Measurements from ENCODE around the gene EPDR1.
"Not testable (repeated sequence)": the region's sequence is repeated elsewhere in the genome, so short reads cannot be mapped to it uniquely, and the experiment has no call there.

EPDR1 gene

DNA sequence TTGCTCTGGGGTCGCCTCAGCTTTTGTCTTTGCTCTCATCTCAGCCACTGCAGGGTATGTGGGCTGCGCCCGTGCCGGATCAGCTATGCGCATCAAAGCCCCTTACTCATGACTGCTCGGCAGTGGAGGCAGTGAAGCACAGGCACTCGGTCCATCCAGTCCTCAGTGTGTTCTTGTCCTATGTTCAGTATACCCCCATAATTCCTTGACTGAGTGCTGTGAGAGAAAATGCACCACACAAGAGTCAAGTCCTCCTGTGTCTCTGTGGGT, 27.4 kb downstream of the EPDR1 start:
- no peak overlapping the region for H3K9ac ChIP-seq (ENCODE audit: low read depth in 1 of 2, low read length in 2 of 2)
- peaks cover 10 to 13% of the 10 kb centered on the region in 2 donors for H3K4me1 ChIP-seq (ENCODE audit: control insufficient read depth in 1 of 2, insufficient read depth in 2 of 2, low read length in 2 of 2)
- no peaks in the 10 kb centered on the region for H3K36me3 ChIP-seq (ENCODE audit: control insufficient read depth in 1 of 2, insufficient read depth in 2 of 2, low read length in 2 of 2)
- no peaks in the 10 kb centered on the region for H3K9me3 ChIP-seq (ENCODE audit: control insufficient read depth in 1 of 2, low read length in 2 of 2)
- no peak overlapping the region for H3K4me3 ChIP-seq (ENCODE audit: low read depth in 1 of 2, low read length in 2 of 2)
- H3K27me3 ChIP-seq (ENCODE audit: control insufficient read depth in 1 of 2, insufficient read depth in 2 of 2, low read length in 2 of 2) = no peaks in the 10 kb centered on the region
- H3K27ac ChIP-seq (ENCODE audit: low read depth, low read length) = no peak overlapping the region

- no peaks in the 10 kb centered on the region for H3K27me3 ChIP-seq (ENCODE audit: control insufficient read depth in 1 of 2, insufficient read depth in 2 of 2, low read length in 2 of 2)
- no peaks in the 10 kb centered on the region for H3K9me3 ChIP-seq (ENCODE audit: control insufficient read depth in 1 of 2, low read length in 2 of 2)
- H3K4me1 ChIP-seq (ENCODE audit: control insufficient read depth in 1 of 2, insufficient read depth in 2 of 2, low read length in 2 of 2) = no peaks in the 10 kb centered on the region
- no peak overlapping the region for H3K9ac ChIP-seq (ENCODE audit: low read depth in 1 of 2, low read length in 2 of 2)
- H3K36me3 ChIP-seq (ENCODE audit: control insufficient read depth in 1 of 2, insufficient read depth in 2 of 2, low read length in 2 of 2) = no peaks in the 10 kb centered on the region
- H3K27ac ChIP-seq (ENCODE audit: low read depth, low read length) = no peak overlapping the region
- H3K4me3 ChIP-seq (ENCODE audit: low read depth in 1 of 2, low read length in 2 of 2) = no peak overlapping the region
Measured at GRCh38 chr7:37952240-37952639, 31.8 kb downstream of the EPDR1 start.

DNA sequence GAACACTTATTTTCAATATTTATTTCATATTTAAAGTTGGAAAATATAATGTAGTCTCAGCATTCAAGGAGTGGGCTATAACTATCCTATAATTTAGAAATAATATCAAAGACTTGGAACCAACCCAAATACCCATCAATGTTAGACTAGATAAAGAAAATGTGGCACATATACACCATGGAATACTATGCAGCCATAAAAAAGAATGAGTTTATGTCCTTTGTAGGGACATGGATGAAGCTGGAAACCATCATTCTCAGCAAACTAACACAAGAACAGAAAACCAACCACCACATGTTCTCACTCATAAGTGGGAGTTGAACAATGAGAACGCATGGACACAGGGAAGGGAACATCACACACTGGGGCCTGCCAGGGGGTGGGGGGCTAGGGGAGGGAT, 33.8 kb downstream of the EPDR1 start:
- H3K9me3 ChIP-seq (ENCODE audit: control insufficient read depth in 1 of 2, low read length in 2 of 2); H3K9ac ChIP-seq (ENCODE audit: low read depth in 1 of 2, low read length in 2 of 2); H3K27me3 ChIP-seq (ENCODE audit: control insufficient read depth in 1 of 2, insufficient read depth in 2 of 2, low read length in 2 of 2); H3K4me1 ChIP-seq (ENCODE audit: control insufficient read depth in 1 of 2, insufficient read depth in 2 of 2, low read length in 2 of 2); H3K36me3 ChIP-seq (ENCODE audit: control insufficient read depth in 1 of 2, insufficient read depth in 2 of 2, low read length in 2 of 2); H3K27ac ChIP-seq (ENCODE audit: low read depth, low read length); H3K4me3 ChIP-seq (ENCODE audit: low read depth in 1 of 2, low read length in 2 of 2): not testable (repeated sequence)

DNA sequence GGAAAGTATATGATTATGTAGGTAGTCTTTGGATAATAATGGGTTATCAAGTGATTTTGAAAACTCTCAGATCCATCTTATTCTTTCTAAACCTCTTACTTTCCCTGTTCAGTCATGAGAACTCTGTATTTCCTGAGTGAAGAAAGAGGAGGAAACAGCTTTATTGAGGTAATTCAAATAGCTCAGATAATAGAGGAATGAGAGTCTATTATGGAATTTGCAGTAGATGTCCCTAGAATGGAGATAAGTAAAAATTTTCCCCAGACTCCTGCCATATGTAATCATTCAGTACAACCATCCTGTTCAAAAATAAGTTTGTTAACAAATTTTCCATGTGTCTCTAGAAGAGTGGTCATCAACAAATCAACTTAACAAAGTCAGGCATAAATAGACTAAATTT, 36.4 kb downstream of the EPDR1 start:
- Histone ChIP-seq H3K4me1 (ENCODE audit: control insufficient read depth in 1 of 2, insufficient read depth in 2 of 2, low read length in 2 of 2) (no peaks in the 10 kb centered on the region), H3K9ac (ENCODE audit: low read depth in 1 of 2, low read length in 2 of 2) (no peak overlapping the region), H3K27ac (ENCODE audit: low read depth, low read length) (no peak overlapping the region), H3K4me3 (ENCODE audit: low read depth in 1 of 2, low read length in 2 of 2) (no peak overlapping the region), H3K27me3 (ENCODE audit: control insufficient read depth in 1 of 2, insufficient read depth in 2 of 2, low read length in 2 of 2) (no peaks in the 10 kb centered on the region), H3K36me3 (ENCODE audit: control insufficient read depth in 1 of 2, insufficient read depth in 2 of 2, low read length in 2 of 2) (no peaks in the 10 kb centered on the region), H3K9me3 (ENCODE audit: control insufficient read depth in 1 of 2, low read length in 2 of 2) (no peaks in the 10 kb centered on the region)

DNA sequence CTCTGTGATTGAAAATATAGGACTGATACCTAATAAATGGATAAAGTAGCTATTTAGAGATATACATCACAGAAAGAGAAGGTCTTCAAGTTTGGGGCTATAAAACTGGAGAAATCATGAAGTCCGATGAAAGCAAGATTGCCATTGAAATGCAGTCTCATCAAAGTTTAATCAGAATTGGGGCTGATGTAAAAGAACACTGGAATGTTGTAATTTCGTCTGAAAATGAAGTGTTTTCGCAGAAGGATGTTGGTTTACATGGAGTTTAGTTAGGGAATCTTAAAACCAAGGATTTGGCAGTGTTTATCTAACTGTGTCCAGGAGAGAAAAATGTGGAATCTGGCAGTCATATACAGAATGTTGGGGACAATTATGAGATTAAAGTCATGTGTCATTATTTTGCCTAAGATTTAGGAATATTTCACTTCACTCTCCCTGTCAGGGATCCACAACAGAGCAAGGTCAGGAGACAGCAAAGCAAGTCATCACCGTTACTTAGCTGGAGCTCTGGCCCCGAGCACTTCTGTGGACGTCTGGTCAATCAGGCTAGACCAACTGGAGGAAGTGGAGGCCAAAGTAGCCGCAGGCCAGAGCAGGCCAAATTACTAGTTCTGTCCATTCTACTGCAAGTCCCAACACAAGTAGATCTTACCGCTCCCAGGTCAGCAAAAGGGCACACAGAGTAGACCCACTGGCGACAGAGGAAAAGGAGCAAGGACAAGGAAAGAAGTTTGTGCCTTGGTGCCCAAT, 37.0 kb downstream of the EPDR1 start:
- Histone ChIP-seq H3K4me3 (ENCODE audit: low read depth in 1 of 2, low read length in 2 of 2) (no peak overlapping the region), H3K4me1 (ENCODE audit: control insufficient read depth in 1 of 2, insufficient read depth in 2 of 2, low read length in 2 of 2) (no peaks in the 10 kb centered on the region), H3K9ac (ENCODE audit: low read depth in 1 of 2, low read length in 2 of 2) (no peak overlapping the region), H3K36me3 (ENCODE audit: control insufficient read depth in 1 of 2, insufficient read depth in 2 of 2, low read length in 2 of 2) (no peaks in the 10 kb centered on the region), H3K27ac (ENCODE audit: low read depth, low read length) (no peak overlapping the region), H3K9me3 (ENCODE audit: control insufficient read depth in 1 of 2, low read length in 2 of 2) (no peaks in the 10 kb centered on the region), H3K27me3 (ENCODE audit: control insufficient read depth in 1 of 2, insufficient read depth in 2 of 2, low read length in 2 of 2) (no peaks in the 10 kb centered on the region)

DNA sequence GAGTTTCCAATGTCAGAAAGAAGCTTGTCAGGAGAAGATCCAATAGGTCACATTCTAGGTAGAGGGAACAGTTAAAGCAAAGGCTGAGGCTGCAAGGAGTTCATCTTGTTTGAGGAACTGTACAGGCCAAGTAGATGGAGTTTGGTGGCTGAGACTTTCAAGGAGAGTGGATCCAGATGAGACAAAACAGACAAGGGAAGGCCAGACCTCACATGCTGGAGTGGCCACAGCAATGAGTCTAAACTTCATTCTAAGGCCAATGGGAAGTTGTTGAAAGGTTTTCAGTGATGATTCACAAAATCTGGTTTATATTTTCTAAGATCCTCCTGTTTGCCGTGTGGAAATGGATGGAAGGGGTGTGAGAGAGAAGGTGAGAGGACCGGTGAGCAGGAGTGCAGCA, 40.0 kb downstream of the EPDR1 start:
- no peaks in the 10 kb centered on the region for H3K36me3 ChIP-seq (ENCODE audit: control insufficient read depth in 1 of 2, insufficient read depth in 2 of 2, low read length in 2 of 2)
- H3K9me3 ChIP-seq (ENCODE audit: control insufficient read depth in 1 of 2, low read length in 2 of 2) = no peaks in the 10 kb centered on the region
- H3K4me1 ChIP-seq (ENCODE audit: control insufficient read depth in 1 of 2, insufficient read depth in 2 of 2, low read length in 2 of 2) = no peaks in the 10 kb centered on the region
- no peak overlapping the region for H3K27ac ChIP-seq (ENCODE audit: low read depth, low read length)
- H3K9ac ChIP-seq (ENCODE audit: low read depth in 1 of 2, low read length in 2 of 2) = no peak overlapping the region
- H3K27me3 ChIP-seq (ENCODE audit: control insufficient read depth in 1 of 2, insufficient read depth in 2 of 2, low read length in 2 of 2) = no peaks in the 10 kb centered on the region
- H3K4me3 ChIP-seq (ENCODE audit: low read depth in 1 of 2, low read length in 2 of 2) = no peak overlapping the region

DNA sequence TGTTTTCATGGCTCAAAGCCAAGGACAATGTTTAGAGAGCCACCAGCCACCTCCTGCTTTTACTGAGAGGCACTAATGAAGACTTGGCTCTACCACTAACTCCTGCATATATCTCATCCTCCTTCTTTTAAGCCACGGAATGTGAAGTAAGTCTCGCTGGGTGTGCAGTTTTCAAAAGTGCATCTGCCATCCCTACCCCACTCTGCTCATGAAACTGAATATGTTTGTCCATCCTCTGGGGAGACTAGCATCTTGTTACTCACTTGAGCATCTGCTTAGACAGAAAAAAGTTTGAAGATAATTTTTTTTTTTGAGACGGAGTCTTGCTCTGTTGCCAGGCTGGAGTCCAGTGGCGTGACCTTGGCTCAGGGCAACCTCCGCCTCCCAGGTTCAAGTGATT, 40.8 kb downstream of the EPDR1 start:
- Histone ChIP-seq H3K36me3 (ENCODE audit: control insufficient read depth in 1 of 2, insufficient read depth in 2 of 2, low read length in 2 of 2) (no peaks in the 10 kb centered on the region), H3K4me1 (ENCODE audit: control insufficient read depth in 1 of 2, insufficient read depth in 2 of 2, low read length in 2 of 2) (no peaks in the 10 kb centered on the region), H3K4me3 (ENCODE audit: low read depth in 1 of 2, low read length in 2 of 2) (no peak overlapping the region), H3K27me3 (ENCODE audit: control insufficient read depth in 1 of 2, insufficient read depth in 2 of 2, low read length in 2 of 2) (no peaks in the 10 kb centered on the region), H3K9ac (ENCODE audit: low read depth in 1 of 2, low read length in 2 of 2) (no peak overlapping the region), H3K9me3 (ENCODE audit: control insufficient read depth in 1 of 2, low read length in 2 of 2) (no peaks in the 10 kb centered on the region), H3K27ac (ENCODE audit: low read depth, low read length) (no peak overlapping the region)

- H3K27ac ChIP-seq (ENCODE audit: low read depth, low read length) = no peak overlapping the region
Measured at GRCh38 chr7:37964196-37964595, 43.8 kb downstream of the EPDR1 start.

GRCh38 chr7:37970211-37970610, 49.8 kb downstream of the EPDR1 start:
- no peak overlapping the region for H3K4me3 ChIP-seq (ENCODE audit: low read depth in 1 of 2, low read length in 2 of 2)
- no peaks in the 10 kb centered on the region for H3K9me3 ChIP-seq (ENCODE audit: control insufficient read depth in 1 of 2, low read length in 2 of 2)
- H3K27me3 ChIP-seq (ENCODE audit: control insufficient read depth in 1 of 2, insufficient read depth in 2 of 2, low read length in 2 of 2) = no peaks in the 10 kb centered on the region
- no peaks in the 10 kb centered on the region for H3K4me1 ChIP-seq (ENCODE audit: control insufficient read depth in 1 of 2, insufficient read depth in 2 of 2, low read length in 2 of 2)
- no peaks in the 10 kb centered on the region for H3K36me3 ChIP-seq (ENCODE audit: control insufficient read depth in 1 of 2, insufficient read depth in 2 of 2, low read length in 2 of 2)
- H3K27ac ChIP-seq (ENCODE audit: low read depth, low read length) = no peak overlapping the region
- H3K9ac ChIP-seq (ENCODE audit: low read depth in 1 of 2, low read length in 2 of 2) = no peak overlapping the region

More at GRCh38 chr7:37964196-37964595, 43.8 kb downstream of the EPDR1 start:
- Histone ChIP-seq H3K4me1 (ENCODE audit: control insufficient read depth in 1 of 2, insufficient read depth in 2 of 2, low read length in 2 of 2) (no peaks in the 10 kb centered on the region), H3K27me3 (ENCODE audit: control insufficient read depth in 1 of 2, insufficient read depth in 2 of 2, low read length in 2 of 2) (no peaks in the 10 kb centered on the region), H3K36me3 (ENCODE audit: control insufficient read depth in 1 of 2, insufficient read depth in 2 of 2, low read length in 2 of 2) (no peaks in the 10 kb centered on the region), H3K9ac (ENCODE audit: low read depth in 1 of 2, low read length in 2 of 2) (no peak overlapping the region), H3K4me3 (ENCODE audit: low read depth in 1 of 2, low read length in 2 of 2) (no peak overlapping the region), H3K9me3 (ENCODE audit: control insufficient read depth in 1 of 2, low read length in 2 of 2) (no peaks in the 10 kb centered on the region)

- H3K27me3 ChIP-seq (ENCODE audit: control insufficient read depth in 1 of 2, insufficient read depth in 2 of 2, low read length in 2 of 2) = no peaks in the 10 kb centered on the region
- no peaks in the 10 kb centered on the region for H3K36me3 ChIP-seq (ENCODE audit: control insufficient read depth in 1 of 2, insufficient read depth in 2 of 2, low read length in 2 of 2)
- no peak overlapping the region for H3K4me3 ChIP-seq (ENCODE audit: low read depth in 1 of 2, low read length in 2 of 2)
- no peak overlapping the region for H3K9ac ChIP-seq (ENCODE audit: low read depth in 1 of 2, low read length in 2 of 2)
- H3K27ac ChIP-seq (ENCODE audit: low read depth, low read length) = no peak overlapping the region
- no peaks in the 10 kb centered on the region for H3K9me3 ChIP-seq (ENCODE audit: control insufficient read depth in 1 of 2, low read length in 2 of 2)
- no peaks in the 10 kb centered on the region for H3K4me1 ChIP-seq (ENCODE audit: control insufficient read depth in 1 of 2, insufficient read depth in 2 of 2, low read length in 2 of 2)
Measured at GRCh38 chr7:37971491-37971890, 51.1 kb downstream of the EPDR1 start.

DNA sequence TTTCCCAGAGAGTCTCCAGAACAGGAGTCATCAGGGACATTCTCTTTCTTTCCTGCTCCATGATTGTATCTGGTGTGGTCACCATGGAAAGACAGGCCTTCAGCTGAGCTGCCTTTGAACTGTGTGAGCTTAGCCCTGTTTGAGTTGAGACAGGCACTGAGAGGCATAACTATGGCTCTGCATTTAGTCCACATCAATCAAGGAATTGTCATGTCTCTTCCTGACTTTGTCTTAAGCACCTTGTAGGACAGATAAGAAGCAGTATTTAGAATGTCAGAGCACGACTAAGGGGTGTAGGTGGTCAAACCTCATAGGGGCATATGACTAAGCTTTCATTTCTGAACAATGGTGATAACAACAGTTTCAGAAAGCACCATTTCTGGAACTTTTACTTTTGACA, 53.5 kb downstream of the EPDR1 start:
- no peaks in the 10 kb centered on the region for H3K36me3 ChIP-seq (ENCODE audit: control insufficient read depth in 1 of 2, insufficient read depth in 2 of 2, low read length in 2 of 2)
- H3K4me1 ChIP-seq (ENCODE audit: control insufficient read depth in 1 of 2, insufficient read depth in 2 of 2, low read length in 2 of 2) = no peaks in the 10 kb centered on the region
- H3K27me3 ChIP-seq (ENCODE audit: control insufficient read depth in 1 of 2, insufficient read depth in 2 of 2, low read length in 2 of 2) = no peaks in the 10 kb centered on the region
- no peak overlapping the region for H3K4me3 ChIP-seq (ENCODE audit: low read depth in 1 of 2, low read length in 2 of 2)
- H3K9ac ChIP-seq (ENCODE audit: low read depth in 1 of 2, low read length in 2 of 2) = no peak overlapping the region
- H3K9me3 ChIP-seq (ENCODE audit: control insufficient read depth in 1 of 2, low read length in 2 of 2) = no peaks in the 10 kb centered on the region
- no peak overlapping the region for H3K27ac ChIP-seq (ENCODE audit: low read depth, low read length)
